Subcutaneous adipose tissue (tissue), 4 donors: Measurements from ENCODE around the gene DUSP22. TPM values are rescaled to one million over a fixed set of nuclear protein-coding genes. Genes with fewer than 3 reads are reported as not detected.

Experiments
- CTCF ChIP-seq: fragments of 450-650 bp; IDR thresholded peaks from one replicate; pipeline ENCODE4 v1.5.1; 2016; ENCODE audit warnings: low read depth, mild to moderate bottlenecking, control low read depth, antibody characterized with exemption, moderate library complexity
- total RNA-seq, 4 donors: library from RNA; depleted of rRNA; stranded (reverse); fragments of >200 nt; gene quantifications; one replicate each; pipeline ENCODE4 v1.1.0, GENCODE V29; 2016

DUSP22 gene
- total RNA-seq, 4 donors from 2014 or later: 54.0 to 88.9 (median 64.9) TPM

GRCh38 chr6:310671-311070 lies 18.4 kb downstream of the DUSP22 start:
- TF ChIP-seq CTCF: no peak

DNA sequence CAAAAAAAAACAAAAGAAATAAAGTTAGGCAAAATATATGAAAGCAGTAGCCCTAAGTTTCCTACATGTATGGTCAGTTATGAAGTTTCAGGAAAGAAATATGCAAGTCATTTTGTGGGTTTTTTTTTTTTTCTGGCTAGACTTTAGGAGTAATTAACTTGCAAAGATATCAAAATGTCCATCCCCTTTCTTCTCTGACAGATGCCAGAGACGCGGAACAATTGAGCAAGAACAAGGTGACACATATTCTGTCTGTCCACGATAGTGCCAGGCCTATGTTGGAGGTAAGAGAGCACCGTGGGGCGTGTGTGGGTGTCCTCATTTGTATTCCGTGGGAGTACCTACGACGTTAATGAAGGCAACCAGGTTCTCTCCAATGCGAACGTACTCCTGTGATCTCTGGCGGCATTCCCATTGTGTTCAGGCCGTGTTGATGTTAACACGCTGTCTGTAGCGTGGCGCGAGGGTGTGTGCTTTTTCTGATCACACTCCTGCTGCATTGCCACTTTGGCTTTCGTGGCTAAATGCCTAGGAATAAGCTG lies 19.5 kb downstream of the DUSP22 start:
- TF ChIP-seq CTCF: no peak

- no peak for TF ChIP-seq CTCF
Observed at GRCh38 chr6:313087-313486, 20.8 kb downstream of the DUSP22 start.

- no peak for TF ChIP-seq CTCF
Observed at GRCh38 chr6:313917-314316, 21.6 kb downstream of the DUSP22 start.

GRCh38 chr6:314377-314776 lies 22.1 kb downstream of the DUSP22 start:
- no peak for TF ChIP-seq CTCF

DNA sequence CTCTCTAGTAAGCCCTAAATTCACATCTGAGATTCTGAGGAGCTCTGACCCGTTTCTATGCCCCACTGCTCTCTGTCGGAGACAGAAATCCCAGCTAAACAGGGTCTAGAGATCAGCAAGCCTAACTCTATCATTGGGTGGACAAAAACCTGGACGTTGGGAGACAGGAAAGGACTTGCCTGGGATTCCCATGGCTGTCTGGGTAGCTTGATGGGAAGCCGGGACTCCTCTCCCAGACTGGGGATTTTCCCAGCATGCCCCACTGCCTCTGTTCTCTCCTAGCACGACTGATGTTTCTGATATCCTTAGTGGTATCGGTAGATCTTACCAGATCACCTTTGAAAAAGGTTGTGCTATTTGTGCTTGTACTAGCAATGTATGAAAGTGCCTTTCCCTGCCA lies 22.9 kb downstream of the DUSP22 start:
- TF ChIP-seq CTCF: no peak

GRCh38 chr6:315921-316752 lies 23.9 kb downstream of the DUSP22 start:
- TF ChIP-seq CTCF: no peak
